GM12872 (cell line): ENCODE measurements around the gene THPO.

ENCODE experiments used
- TF ChIP-seq, protein P1 (sequence below): IDR thresholded peaks from 3 replicates; pipeline ENCODE4 v1.5.1; 2011; ENCODE audit warnings: low read depth, mild to moderate bottlenecking, low read length, moderate library complexity; ENCODE audit not compliant: insufficient read depth

THPO gene

DNA sequence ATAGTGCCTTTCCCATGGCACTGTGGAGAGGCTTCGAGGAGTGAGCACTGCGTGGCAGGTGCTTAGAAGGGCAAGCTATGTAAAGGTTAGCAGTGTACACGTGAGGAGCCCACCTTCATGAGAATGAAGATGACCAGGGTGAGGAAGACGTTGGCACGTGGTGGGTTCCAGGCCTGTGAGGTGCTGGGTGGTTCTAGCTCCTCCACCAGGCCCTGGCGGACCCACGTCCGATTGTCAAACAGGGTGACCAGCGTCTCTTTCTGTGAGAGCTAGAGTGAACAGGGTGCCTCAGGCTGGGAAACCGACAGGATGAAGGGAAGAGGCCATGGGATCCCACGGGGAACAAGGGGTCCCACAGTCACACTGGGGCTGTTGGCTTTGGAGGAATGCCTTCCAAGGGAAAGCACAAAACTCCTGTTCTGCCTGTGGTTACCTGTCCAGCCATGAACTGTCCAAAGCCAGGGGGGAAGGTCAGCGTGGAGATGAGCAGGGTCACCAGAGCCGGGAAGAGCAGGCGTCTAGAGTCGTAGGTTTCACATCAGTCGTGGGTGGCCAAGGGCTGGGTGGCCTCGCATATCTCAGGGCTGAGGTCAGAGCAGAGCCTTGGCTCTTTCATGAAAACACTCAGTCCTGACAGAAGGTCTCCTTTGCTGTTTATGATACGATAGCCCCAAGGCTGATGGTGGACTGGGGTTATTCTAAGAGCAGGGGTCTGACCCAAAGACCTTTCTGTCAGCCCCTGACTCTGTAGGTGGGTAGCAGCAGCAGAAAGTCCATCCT is 22.6 kb downstream of the THPO start:
- TF ChIP-seq, protein P1, sequence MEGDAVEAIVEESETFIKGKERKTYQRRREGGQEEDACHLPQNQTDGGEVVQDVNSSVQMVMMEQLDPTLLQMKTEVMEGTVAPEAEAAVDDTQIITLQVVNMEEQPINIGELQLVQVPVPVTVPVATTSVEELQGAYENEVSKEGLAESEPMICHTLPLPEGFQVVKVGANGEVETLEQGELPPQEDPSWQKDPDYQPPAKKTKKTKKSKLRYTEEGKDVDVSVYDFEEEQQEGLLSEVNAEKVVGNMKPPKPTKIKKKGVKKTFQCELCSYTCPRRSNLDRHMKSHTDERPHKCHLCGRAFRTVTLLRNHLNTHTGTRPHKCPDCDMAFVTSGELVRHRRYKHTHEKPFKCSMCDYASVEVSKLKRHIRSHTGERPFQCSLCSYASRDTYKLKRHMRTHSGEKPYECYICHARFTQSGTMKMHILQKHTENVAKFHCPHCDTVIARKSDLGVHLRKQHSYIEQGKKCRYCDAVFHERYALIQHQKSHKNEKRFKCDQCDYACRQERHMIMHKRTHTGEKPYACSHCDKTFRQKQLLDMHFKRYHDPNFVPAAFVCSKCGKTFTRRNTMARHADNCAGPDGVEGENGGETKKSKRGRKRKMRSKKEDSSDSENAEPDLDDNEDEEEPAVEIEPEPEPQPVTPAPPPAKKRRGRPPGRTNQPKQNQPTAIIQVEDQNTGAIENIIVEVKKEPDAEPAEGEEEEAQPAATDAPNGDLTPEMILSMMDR, result no peak

DNA sequence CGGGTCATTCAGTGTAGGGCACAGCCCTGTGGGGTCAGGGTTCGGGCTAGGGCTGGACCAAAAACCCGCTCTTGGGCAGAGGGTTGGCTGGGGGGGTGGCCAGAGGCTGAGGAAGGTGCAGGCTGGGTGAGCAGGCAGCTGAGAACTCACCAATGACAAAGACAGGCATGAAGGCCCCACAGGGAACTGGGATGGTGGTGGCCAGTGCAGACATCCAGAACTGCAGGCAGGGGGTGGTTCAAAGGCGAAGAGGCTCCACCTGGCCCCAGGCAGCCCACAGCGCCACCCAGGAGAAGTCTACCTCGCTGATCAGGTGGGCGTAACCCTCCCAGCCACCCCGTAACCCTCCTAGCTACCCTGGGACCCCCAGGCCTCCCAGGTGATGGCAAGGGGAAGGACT is 23.3 kb downstream of the THPO start:
- TF ChIP-seq, protein P1, result no peak

DNA sequence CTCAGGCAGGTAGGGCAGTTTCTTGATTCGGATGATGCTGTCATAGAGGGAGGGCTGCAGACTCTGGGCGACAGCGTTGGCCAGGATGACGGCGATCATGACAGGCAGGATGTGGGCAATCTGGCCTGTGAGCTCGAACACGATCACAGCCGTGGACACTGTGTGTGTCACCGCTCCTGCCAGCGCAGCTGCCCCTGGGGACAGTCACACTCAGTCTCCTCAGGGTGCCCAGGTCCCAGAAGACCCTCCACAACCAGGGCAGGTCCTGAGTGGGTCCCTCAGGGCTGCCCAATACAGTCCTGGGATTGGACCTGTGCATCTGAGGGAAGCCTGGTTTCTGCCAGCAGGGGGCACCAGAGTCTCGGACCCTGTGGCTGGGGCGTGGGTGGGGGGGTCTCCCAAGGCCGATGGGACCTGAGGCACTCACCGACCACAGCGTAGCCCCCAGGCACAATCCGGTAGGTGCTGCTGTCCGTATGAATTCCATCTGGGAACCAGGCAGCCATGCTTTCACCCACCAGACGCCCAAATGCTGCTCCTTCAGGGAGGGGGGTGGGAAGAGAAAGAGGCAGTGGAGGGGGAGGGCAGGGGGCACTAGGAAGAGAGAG is 23.8 kb downstream of the THPO start:
- TF ChIP-seq, protein P1, result peak; percentile 88

- TF ChIP-seq, protein P1, result no peak
These were observed 24.5 kb downstream of the THPO start for GRCh38 chr3:184353546-184353941.

DNA sequence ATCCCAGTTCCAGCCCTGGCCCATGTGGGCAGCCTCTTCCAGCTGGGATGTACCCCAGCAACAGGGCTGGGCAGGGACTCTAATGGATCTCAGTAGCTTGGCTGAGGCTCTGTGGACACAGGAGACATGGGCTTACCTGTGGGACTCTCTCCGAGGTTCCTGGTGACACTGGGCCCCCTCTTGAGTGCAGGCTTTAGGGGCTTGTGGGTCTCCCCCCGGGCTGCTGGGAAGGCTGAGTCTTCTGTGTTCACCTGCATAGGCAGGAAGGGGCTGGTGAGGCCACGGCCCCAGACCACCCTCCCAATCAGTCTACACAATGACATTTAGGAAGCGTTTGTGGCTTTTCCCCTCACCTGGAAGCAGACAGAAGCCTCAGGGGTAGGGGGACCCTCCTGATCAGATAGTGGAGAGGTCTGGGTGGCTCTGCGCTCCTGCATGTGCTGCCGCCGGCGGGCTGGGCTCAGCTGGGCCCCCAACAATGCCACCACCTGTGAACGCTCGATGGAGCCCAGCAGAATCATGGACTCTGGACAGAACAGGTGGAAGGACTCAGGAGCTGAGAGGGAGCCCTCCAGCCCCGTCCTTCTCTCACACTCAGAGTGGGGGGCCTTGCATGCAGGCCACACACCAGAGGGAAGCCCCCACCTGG is 25.0 kb downstream of the THPO start:
- TF ChIP-seq, protein P1, result no peak

- TF ChIP-seq, protein P1, result no peak
These were observed 25.7 kb downstream of the THPO start for GRCh38 chr3:184352149-184352785.
